ENCODE measurements around the gene SPZ1.

DNA sequence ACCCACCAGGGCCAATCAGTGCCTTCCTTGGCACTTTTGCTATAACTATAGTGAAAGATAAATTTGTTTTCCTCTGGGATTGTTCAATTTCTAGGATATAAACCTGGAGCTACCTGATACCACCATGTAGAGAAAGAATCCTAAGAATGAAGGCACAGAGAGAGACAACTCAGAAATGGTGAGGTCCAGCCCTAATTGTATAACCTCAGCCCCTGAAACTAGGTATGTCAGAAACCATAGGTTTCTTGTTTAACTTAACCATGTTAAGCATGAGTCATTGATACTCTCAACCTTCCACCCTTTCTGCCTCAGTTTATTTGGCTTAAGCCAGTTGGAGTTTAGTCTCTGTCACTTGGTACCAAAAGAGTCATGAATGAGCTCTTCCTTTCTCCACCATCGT, 4.6 kb upstream of the SPZ1 start:
- TF ChIP-seq CTCF (conservative IDR thresholded peaks at IDR 0.05; ENCODE audit: low read depth, low read length) (no peak), EZH2phosphoT487 (IDR thresholded peaks at IDR 0.05; ENCODE audit: borderline replicate concordance, low read length) (no peak), EZH2 (IDR thresholded peaks at IDR 0.05; ENCODE audit: low read length, unreplicated experiment) (no peak)
